GM18505 (cell line): ENCODE data around the gene RBMS2.
"Not testable (repeated sequence)": the region's sequence is repeated elsewhere in the genome, so short reads cannot be mapped to it uniquely, and the experiment has no call there.

Experiments
- ATAC-seq: cut with Tn5 transposase; IDR thresholded peaks from one replicate; pipeline ENCODE4 v1.9.1; 2021; ENCODE audit not compliant: unreplicated experiment
- POLR2A ChIP-seq: IDR thresholded peaks from 4 replicates; pipeline ENCODE4 v1.6.1; 2011; ENCODE audit warnings: borderline replicate concordance; ENCODE audit not compliant: insufficient read depth, insufficient read length; ENCODE audit errors: extremely low read depth

Gene RBMS2

GRCh38 chr12:56499879-56500278 lies 21.7 kb upstream of the RBMS2 start:
- not testable (repeated sequence) for ATAC-seq

DNA sequence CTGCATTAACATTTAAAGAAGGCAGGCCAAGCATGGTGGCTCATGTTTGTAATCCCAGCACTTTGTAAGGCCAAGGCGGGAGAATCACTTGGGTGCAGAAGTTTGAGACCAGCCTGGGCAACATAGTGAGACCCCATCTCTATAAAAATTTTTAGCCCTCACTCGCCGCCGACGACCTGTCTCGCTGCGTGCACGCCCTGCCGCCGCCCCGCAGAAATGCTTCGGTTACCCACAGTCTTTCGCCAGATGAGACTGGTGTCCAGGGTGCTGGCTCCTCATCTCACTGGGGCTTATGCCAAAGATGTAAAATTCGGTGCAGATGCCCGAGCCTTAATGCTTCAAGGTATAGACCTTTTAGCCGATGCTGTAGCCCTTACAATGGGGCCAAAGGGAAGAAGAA lies 10.8 kb upstream of the RBMS2 start:
- ATAC-seq, result no peak
- TF ChIP-seq POLR2A, result no peak

GRCh38 chr12:56514014-56514318 lies 7.7 kb upstream of the RBMS2 start:
- not testable (repeated sequence) for ATAC-seq

DNA sequence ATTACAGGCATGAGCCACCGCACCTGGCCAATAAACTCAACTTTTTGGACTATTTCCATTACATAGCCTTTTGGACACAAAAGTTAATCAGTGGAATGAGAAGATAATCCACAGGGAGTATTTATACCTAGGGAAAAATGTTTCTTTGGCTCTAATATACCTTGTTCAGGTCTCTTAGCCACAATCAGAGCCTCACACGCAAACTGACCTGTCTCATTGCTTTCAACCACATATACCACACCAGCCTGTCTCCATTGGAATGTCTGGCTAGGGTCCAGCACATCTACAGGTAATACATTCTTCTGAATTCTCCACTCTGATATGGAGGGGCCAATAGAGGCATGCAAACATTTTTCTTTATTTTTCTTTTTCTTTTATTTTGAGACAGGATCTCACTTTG lies 3.8 kb upstream of the RBMS2 start:
- TF ChIP-seq POLR2A, result no peak
- ATAC-seq, result no peak

DNA sequence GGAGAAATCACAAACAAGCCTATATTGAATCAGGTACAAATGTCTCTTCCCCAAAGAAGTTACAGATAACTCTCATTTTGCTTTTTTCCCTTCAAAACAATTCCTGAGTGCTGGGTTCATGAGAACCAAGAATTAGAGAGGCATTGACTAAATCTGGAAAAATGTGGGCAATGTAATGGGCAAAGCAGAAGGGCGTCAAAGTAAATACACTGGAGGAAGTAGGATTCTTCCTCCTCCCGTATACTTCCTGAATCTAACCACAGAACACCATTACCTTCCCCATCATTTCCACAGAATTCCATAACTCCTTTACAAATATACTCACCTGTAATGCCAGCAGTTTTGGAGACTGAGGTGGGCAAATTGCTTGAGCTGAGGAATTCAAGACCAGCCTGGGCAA lies 3.0 kb upstream of the RBMS2 start:
- ATAC-seq, result no peak
- no peak for TF ChIP-seq POLR2A

DNA sequence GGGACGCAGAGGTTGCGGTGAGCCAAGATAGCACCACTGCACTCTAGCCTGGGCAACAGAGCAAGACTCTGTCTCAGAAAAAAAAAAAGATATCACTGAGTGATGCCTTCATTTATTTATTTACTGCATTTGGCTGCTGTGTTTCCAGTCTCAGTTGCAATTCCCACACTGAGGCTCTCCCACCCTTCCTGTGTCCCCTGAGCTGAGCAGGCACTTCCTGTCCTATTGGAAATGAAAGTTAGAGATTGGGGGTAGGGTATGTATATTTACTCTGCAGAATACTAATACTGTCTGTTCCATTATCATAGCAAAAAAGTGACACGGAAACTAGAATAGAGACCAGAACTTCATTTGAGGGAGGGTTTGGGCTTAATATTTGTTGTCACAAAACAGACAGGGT lies 1.6 kb upstream of the RBMS2 start:
- no peak for ATAC-seq
- no peak for TF ChIP-seq POLR2A

DNA sequence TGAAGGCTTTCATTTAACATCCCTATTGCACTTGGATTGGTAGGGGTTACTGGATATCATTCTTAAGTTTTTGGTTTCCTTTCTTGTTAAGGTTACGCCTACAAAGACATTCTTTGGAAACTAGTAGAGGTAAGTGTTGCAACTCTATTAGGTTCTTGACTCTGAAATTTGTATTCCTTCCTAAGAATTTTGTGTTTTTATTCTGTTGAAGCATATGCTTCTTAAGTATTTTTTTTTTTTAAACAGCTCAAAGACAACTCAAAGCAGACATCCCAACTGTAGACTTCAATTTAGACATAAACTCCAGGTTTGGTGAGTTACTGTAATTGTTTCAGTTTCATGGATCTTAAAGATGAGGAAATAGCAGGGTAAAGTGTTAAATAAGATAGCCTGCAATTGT lies 1.1 kb upstream of the RBMS2 start:
- no peak for ATAC-seq
- no peak for TF ChIP-seq POLR2A

GRCh38 chr12:56521209-56521589 lies 421 bp upstream of the RBMS2 start:
- no peak for TF ChIP-seq POLR2A
- ATAC-seq, result no peak

GRCh38 chr12:56522411-56523193 lies 982 bp downstream of the RBMS2 start:
- ATAC-seq, result no peak
- no peak for TF ChIP-seq POLR2A

GRCh38 chr12:56528846-56529245 lies 7.2 kb downstream of the RBMS2 start:
- ATAC-seq, result no peak
- TF ChIP-seq POLR2A, result no peak

DNA sequence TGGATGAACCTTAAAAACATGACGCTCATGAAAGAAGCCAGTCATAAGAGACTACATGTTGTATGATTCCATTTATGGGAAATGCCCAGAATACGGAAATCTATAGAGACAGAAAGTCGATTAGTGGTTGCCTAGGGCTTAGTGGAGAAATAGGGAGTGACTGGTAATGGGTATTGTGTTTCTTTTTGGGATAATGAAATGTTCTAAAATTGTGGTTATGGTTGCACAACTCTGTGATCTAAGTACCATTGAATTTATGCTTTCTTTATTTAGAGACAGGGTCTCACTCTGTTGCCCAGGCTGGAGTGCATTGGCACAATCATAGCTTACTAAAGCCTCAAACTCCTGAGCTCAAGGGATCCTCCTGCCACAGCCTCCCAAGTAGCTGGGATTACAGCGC lies 8.0 kb downstream of the RBMS2 start:
- ATAC-seq, result no peak

GRCh38 chr12:56530390-56531055 lies 8.9 kb downstream of the RBMS2 start:
- no peak for ATAC-seq
- TF ChIP-seq POLR2A, result no peak

More for the DNA sequence above, 8.0 kb downstream of the RBMS2 start:
- TF ChIP-seq POLR2A, result no peak

GRCh38 chr12:56537546-56537945 lies 15.9 kb downstream of the RBMS2 start:
- TF ChIP-seq POLR2A, result no peak

GRCh38 chr12:56541631-56542030 lies 20.0 kb downstream of the RBMS2 start:
- no peak for TF ChIP-seq POLR2A
- ATAC-seq, result no peak

More at GRCh38 chr12:56537546-56537945, 15.9 kb downstream of the RBMS2 start:
- no peak for ATAC-seq

GRCh38 chr12:56542164-56542563 lies 20.5 kb downstream of the RBMS2 start:
- no peak for TF ChIP-seq POLR2A
- ATAC-seq, result no peak
